PC-9 (cell line): ENCODE measurements around the gene GPX8. TPM values are rescaled to one million over a fixed set of nuclear protein-coding genes. Genes with fewer than 3 reads are reported as not detected.

Source experiments
- BruUV-seq: library from RNA; stranded (reverse); fragments of 400-500 nt; replicated peaks from 2 replicates; lab custom pipeline; 2021; lab: Mats Ljungman, UMichigan
- CTCF ChIA-PET: fragments of 300-600 bp; sonication (Branson Sonifier 250); formaldehyde crosslinking; loops from one replicate; lab custom pipeline; 2022; ENCODE audit warnings: antibody characterized with exemption; lab: Charles Lee
- POLR2A ChIA-PET: fragments of 300-600 bp; sonication (Branson Sonifier 250); formaldehyde crosslinking; loops from one replicate; lab custom pipeline; 2022; ENCODE audit warnings: antibody characterized with exemption; ENCODE audit not compliant: unreplicated experiment; lab: Charles Lee
- DNase-seq, 2 experiments: peaks; one replicate each; pipeline versions ENCODE4 v3.0.0 to v3.0.0-alpha.2; 2015 to 2022; ENCODE audit warnings: mixed read lengths in 1 of 2
- H2AFZ ChIP-seq: fragments of 200-600 bp; sonication (generic); 2 replicates; pipeline ENCODE4 v1.8.1; 2017; ENCODE audit warnings: antibody characterized with exemption
- H3F3A ChIP-seq: fragments of 200-600 bp; sonication (generic); 2 replicates; pipeline ENCODE4 v1.8.1; 2017; ENCODE audit warnings: antibody characterized with exemption, mild to moderate bottlenecking, low read depth; ENCODE audit not compliant: insufficient read depth
- H3K27ac ChIP-seq: fragments of 200-600 bp; sonication (generic); 2 replicates; pipeline ENCODE4 v1.6.1; 2016; ENCODE audit warnings: mixed run types
- H3K27me3 ChIP-seq: fragments of 200-600 bp; sonication (generic); 2 replicates; pipeline ENCODE4 v1.6.1; 2016; ENCODE audit warnings: low read depth, mixed run types; ENCODE audit not compliant: insufficient read depth
- H3K36me3 ChIP-seq: fragments of 200-600 bp; sonication (generic); 2 replicates; pipeline ENCODE4 v1.6.1; 2016; ENCODE audit warnings: low read depth, mixed run types
- H3K4me1 ChIP-seq: fragments of 200-600 bp; sonication (generic); replicated peaks from 2 replicates; pipeline ENCODE4 v1.6.1; 2016; ENCODE audit warnings: mixed run types; ENCODE audit not compliant: insufficient read depth
- H3K4me2 ChIP-seq: fragments of 200-600 bp; sonication (generic); 2 replicates; pipeline ENCODE4 v1.6.1; 2017; ENCODE audit warnings: mixed run types
- H3K4me3 ChIP-seq: fragments of 200-600 bp; sonication (generic); 2 replicates; pipeline ENCODE4 v1.6.1; 2016; ENCODE audit warnings: mixed run types
- H3K79me2 ChIP-seq: fragments of 200-600 bp; sonication (generic); 2 replicates; pipeline ENCODE4 v1.6.1; 2017; ENCODE audit warnings: low read depth, mixed run types
- H3K9me2 ChIP-seq: fragments of 200-600 bp; sonication (generic); 2 replicates; pipeline ENCODE4 v1.8.1; 2017; ENCODE audit warnings: mild to moderate bottlenecking; ENCODE audit not compliant: insufficient read depth
- H3K9me3 ChIP-seq: fragments of 200-600 bp; sonication (generic); 2 replicates; pipeline ENCODE4 v1.8.1; 2016; ENCODE audit warnings: low read depth; ENCODE audit not compliant: insufficient read depth
- H4K20me1 ChIP-seq: fragments of 200-600 bp; sonication (generic); 2 replicates; pipeline ENCODE4 v1.8.1; 2017; ENCODE audit not compliant: insufficient read depth
- CTCF ChIP-seq: fragments of 200-600 bp; sonication (generic); conservative IDR thresholded peaks from 2 replicates; pipeline ENCODE4 v1.6.1; 2017; ENCODE audit warnings: mixed run types, antibody characterized with exemption, mild to moderate bottlenecking, moderate library complexity
- EZH2 ChIP-seq: fragments of 200-600 bp; sonication (generic); IDR thresholded peaks from 2 replicates; pipeline ENCODE4 v1.8.0; 2017; ENCODE audit warnings: antibody characterized with exemption, low read depth
- intact Hi-C: fragments of 100-400 bp; cut with micrococcal nuclease; formaldehyde crosslinking; loops from one replicate; pipeline ENCODE4 v1.10.0; 2022; ENCODE audit not compliant: unreplicated experiment
- microRNA-seq: library from miRNA; unstranded; fragments of <30 nt; microRNA quantifications from one replicate; pipeline ENCODE4 v1.2.0, GENCODE V29; 2021; ENCODE audit warnings: borderline number of aligned reads, borderline replicate concordance
- total RNA-seq: library from RNA; stranded (reverse); gene quantifications from 2 replicates; pipeline ENCODE4 v1.2.3, GENCODE V29; 2021

Gene GPX8
- total RNA-seq, 1 experiment from 2014 or later = 40.2 TPM

GRCh38 chr5:55211184-55211874 lies 51.4 kb downstream of the GPX8 start:
- Histone ChIP-seq H3K9me2 (no peaks in the 10 kb centered on the region), H3K4me2 (no peak overlapping the region), H4K20me1 (no peaks in the 10 kb centered on the region), H3K27ac (no peak overlapping the region), H2AFZ (no peak overlapping the region), H3K4me1 (0 out of 2 replicates have a peak, but pooled peaks cover 6% of the 10 kb centered on the region), H3K9me3 (no peaks in the 10 kb centered on the region), H3F3A (0 out of 2 replicates have a peak, but pooled peaks cover 6% of the 10 kb centered on the region), H3K4me3 (no peak overlapping the region), H3K27me3 (no peaks in the 10 kb centered on the region), H3K79me2 (no peaks in the 10 kb centered on the region), H3K36me3 (no peaks in the 10 kb centered on the region)
- intact Hi-C loops = no loop called here
- no peak for TF ChIP-seq EZH2
- no peak for TF ChIP-seq CTCF
- CTCF ChIA-PET = no interaction called here
- BruUV-seq = no TSS peak
- DNase-seq = peak in 1 of 2 experiments; percentile 40
- POLR2A ChIA-PET = interaction anchor here (0.6 kb wide), 1 partner anchor 350 kb away, joined by 22 read pairs; no protein-coding TSS in a partner anchor

Small RNAs within 50 kb of the gene (microRNA-seq; reads per million reads assigned to microRNA genes)
- 15.5 reads per million, percentile 27 among the genes with 10 or more reads in this experiment for gene MIR449A
- gene MIR449B = not detected
- not detected for gene MIR449C

Other genes starting within 250 kb of the GPX8 start
- gene ESM1, start 174.6 kb upstream of the GPX8 start, total RNA-seq = 0.15 TPM in 1 of 2 replicates, not detected in the other
- not detected in 2 replicates for gene GZMK, start 135.9 kb upstream of the GPX8 start, total RNA-seq
- gene GZMA, start 57.5 kb upstream of the GPX8 start, total RNA-seq = not detected in 2 replicates
- not detected in 2 replicates for gene CDC20B, start 13.0 kb downstream of the GPX8 start, total RNA-seq
- 1.1 and 1.8 TPM in 2 replicates for gene MCIDAS, start 67.1 kb downstream of the GPX8 start, total RNA-seq
- gene CCNO, start 73.4 kb downstream of the GPX8 start, total RNA-seq = 4.7 and 7.1 TPM in 2 replicates
- 11.1 and 16.5 TPM in 2 replicates for gene DHX29, start 147.5 kb downstream of the GPX8 start, total RNA-seq
- gene MTREX, start 147.8 kb downstream of the GPX8 start, total RNA-seq = 51.7 and 56.7 TPM in 2 replicates